Stomach smooth muscle (tissue), 2 donors: ENCODE data around the gene TM4SF1.

Source experiments
- H3K27ac ChIP-seq: one replicate; pipeline ENCODE4 v1.7.0; 2013; ENCODE audit warnings: mild to moderate bottlenecking, low read length, inconsistent platforms
- H3K27me3 ChIP-seq, 2 donors: one replicate each; pipeline ENCODE4 v1.7.0; 2013; ENCODE audit warnings: low read length in 2 of 2; ENCODE audit not compliant: insufficient read depth in 2 of 2, control insufficient read depth in 1 of 2
- H3K36me3 ChIP-seq, 2 donors: one replicate each; pipeline ENCODE4 v1.7.0; 2013; ENCODE audit warnings: low read length in 2 of 2; ENCODE audit not compliant: control insufficient read depth in 2 of 2, insufficient read depth in 2 of 2
- H3K4me1 ChIP-seq: one replicate; pipeline ENCODE4 v1.7.0; 2013; ENCODE audit warnings: low read length; ENCODE audit not compliant: control insufficient read depth, insufficient read depth
- H3K4me3 ChIP-seq, 2 donors: one replicate each; pipeline ENCODE4 v1.7.0; 2013; ENCODE audit warnings: low read length in 2 of 2
- H3K9ac ChIP-seq, 2 donors: one replicate each; pipeline ENCODE4 v1.7.0; 2013; ENCODE audit warnings: low read length in 2 of 2, mild to moderate bottlenecking in 1 of 2
- H3K9me3 ChIP-seq, 2 donors: one replicate each; pipeline ENCODE4 v1.7.0; 2013; ENCODE audit warnings: low read length in 2 of 2; ENCODE audit not compliant: control insufficient read depth in 2 of 2
- donor health status: healthy.
- donor health status: Pancreatic carcinoma.

Gene TM4SF1, protein sequence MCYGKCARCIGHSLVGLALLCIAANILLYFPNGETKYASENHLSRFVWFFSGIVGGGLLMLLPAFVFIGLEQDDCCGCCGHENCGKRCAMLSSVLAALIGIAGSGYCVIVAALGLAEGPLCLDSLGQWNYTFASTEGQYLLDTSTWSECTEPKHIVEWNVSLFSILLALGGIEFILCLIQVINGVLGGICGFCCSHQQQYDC

DNA sequence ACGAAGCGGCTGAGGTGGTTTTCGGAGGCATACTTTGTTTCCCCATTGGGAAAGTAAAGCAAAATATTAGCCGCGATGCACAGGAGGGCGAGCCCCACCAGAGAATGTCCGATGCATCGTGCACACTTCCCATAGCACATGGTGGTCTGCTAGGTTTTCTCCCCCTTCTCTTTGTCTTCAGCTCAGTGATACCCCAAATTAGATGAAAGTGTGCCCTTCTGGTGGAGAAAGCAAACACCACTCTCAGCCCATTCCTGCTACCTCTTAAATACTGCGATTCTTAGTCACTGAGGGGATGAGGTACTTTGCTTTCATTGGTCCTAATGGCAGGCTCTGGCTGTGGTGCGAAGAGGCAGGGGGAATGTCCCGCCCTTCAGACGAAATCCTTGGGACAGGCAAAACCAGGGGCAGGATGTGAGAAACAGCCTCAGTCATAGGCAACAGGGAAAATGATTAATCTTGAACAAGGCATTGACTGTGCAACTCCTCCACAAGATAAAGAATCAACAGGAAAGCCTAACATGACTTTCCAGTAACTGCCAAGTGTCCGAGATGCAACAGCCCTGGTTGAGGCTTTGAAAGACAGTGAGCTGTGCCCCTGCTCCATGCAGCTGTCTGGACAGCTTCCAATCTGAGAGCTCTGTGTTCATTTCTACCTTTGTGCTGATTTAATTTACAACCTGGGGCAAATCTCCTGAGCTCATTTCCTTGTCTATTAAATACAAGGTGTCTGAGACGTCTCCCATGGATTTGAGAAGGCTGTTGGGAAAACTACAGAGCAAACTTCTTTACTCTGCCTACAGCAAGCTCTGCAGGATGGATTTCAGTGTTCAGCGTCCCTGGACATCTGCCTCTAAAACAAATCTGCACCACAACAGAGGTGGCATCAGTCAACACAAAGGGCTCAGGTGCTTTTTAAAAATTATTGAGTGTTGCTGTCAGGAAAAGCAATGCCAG is at the start of gene TM4SF1:
TM4SF1 (minus strand) TSS at position 242 of the 957 bp plus-strand sequence; CDS start at position 140, 102 bp downstream.
- no peaks in the 10 kb centered on the region for H3K36me3 ChIP-seq
- no peak within 1 kb of the TSS for H3K27ac ChIP-seq
- H3K9ac ChIP-seq, result peak within 1 kb of the TSS; percentile 36 to 39
- H3K27me3 ChIP-seq, result no peaks in the 10 kb centered on the region
- H3K4me3 ChIP-seq, result peak within 1 kb of the TSS; percentile 11 to 58
- peaks cover 5% of the 10 kb centered on the region for H3K4me1 ChIP-seq
- H3K9me3 ChIP-seq, result no peaks in the 10 kb centered on the region

DNA sequence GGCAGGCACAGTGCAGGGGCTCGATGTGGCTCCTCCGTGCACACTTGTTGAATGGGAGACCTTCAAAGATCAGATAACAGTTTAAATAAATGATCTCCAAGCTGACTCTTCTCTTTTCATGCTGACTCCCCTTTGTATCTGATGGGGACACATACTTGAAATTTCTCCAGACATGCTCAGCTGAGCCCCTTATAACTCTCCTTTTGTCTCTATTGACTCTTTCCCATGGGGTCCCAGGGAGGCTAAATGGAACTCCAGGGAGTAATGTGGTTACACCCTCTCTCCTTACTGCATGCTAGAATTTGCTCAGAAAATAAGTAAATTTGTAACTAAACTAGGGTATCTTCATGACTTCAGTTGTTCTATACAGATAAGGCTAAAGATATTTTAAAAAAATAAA is 48.9 kb upstream of the TM4SF1 start:
- Histone ChIP-seq H3K9me3 (no peaks in the 10 kb centered on the region), H3K27ac (no peak overlapping the region), H3K4me1 (no peaks in the 10 kb centered on the region), H3K36me3 (no peaks in the 10 kb centered on the region), H3K9ac (no peak overlapping the region), H3K27me3 (no peaks in the 10 kb centered on the region), H3K4me3 (no peak overlapping the region)

DNA sequence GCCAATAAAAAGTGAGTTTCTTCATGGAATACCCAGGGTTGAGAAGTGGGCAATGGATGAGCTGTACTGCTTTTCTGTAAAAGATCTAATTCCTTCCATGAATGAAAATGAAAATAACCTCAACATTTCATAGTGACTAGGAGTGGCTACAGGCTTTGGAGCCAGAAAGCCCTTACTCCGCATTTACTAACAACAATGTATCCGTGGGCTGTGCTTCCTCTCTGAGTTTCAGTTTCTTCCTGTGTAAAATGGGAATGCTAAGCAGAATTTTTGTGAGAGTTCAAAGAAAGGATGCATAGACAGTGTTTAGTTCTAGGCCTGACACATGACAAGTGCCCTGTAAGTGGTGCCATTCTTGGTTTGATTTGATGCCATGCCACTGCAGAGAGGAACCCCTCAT is 47.5 kb upstream of the TM4SF1 start:
- Histone ChIP-seq H3K36me3 (no peaks in the 10 kb centered on the region), H3K27ac (no peak overlapping the region), H3K27me3 (no peaks in the 10 kb centered on the region), H3K4me3 (no peak overlapping the region), H3K9ac (no peak overlapping the region), H3K9me3 (no peaks in the 10 kb centered on the region), H3K4me1 (no peaks in the 10 kb centered on the region)

DNA sequence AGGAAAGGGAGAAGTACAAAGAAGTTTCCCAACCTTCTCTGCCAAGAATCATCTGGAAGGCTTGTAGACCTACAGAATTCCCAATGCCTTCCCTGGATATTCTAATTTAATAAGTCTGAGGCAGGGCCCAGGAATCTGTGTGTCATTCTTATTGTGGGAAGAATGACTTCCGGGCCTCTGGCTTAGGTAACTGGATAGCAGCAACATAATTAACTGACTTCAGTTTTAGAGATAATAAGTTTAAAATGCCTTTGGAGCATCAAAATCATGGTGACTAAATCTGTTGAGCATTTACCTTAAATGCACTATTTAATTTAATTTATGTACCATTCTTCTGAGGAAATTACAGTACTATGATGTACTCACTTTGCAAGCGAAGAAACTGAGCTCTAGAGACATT is 44.3 kb upstream of the TM4SF1 start:
- Histone ChIP-seq H3K9ac (no peak overlapping the region), H3K9me3 (no peaks in the 10 kb centered on the region), H3K4me1 (no peaks in the 10 kb centered on the region), H3K27me3 (no peaks in the 10 kb centered on the region), H3K27ac (no peak overlapping the region), H3K36me3 (no peaks in the 10 kb centered on the region), H3K4me3 (no peak overlapping the region)

DNA sequence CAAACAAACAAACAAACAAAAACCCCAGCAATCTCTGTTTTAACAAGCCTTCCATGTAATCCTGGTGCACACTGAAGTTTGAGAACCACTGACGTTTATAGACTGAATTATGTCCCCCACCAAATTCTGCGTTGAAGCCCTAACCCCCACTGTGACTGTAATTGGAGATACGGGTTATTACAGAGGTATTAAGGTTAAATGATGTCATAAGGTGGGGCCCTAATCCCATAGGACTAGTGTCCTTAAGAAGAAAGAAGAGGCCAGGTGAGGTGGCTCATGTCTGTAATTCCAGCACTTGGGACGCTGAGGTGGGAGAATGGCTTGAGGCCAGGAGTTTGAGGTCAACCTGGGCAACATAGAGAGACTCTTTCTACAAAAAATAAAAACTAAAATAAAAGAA is 42.4 kb upstream of the TM4SF1 start:
- Histone ChIP-seq H3K9ac (no peak overlapping the region), H3K36me3 (no peaks in the 10 kb centered on the region), H3K4me1 (no peaks in the 10 kb centered on the region), H3K9me3 (no peaks in the 10 kb centered on the region), H3K27ac (no peak overlapping the region), H3K4me3 (no peak overlapping the region), H3K27me3 (no peaks in the 10 kb centered on the region)

DNA sequence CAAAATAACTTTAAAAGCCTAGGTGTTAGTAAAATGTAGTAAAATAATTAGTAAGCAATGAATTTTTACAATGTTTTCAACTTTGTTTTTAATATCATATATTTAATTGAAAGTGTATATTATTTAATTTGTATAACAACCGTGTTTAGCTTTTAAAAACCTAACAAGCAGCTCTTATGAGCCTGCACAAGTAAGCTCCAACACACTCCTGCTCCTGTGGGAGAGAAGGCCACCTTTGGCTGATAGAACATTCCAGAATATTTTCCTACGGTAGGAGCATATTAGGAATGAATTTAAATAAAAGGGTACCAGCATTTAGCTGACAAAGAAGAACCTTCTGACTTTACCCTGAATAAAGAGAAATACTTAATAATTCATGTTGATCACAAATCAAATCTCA is 40.3 kb upstream of the TM4SF1 start:
- no peak overlapping the region for H3K27ac ChIP-seq

DNA sequence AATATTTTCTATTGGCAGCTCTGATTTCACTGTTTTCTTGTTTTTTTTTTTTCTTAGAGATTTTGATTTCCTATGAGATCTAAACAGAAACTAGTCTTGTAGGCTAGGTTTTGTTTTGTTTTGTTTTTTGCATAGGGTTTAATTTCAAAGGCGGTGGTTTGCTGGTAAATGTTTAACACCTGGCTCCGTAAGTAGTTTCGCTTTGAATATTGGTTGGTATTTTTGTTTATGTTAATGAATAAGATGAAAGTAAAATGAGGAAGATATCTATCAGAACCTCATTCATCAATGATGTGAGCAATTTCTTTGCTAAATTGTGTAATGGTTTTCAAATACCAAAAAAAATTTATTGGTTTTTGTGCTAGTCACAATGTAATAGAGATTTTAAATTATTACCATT is 39.7 kb upstream of the TM4SF1 start:
- no peak overlapping the region for H3K4me3 ChIP-seq
- no peaks in the 10 kb centered on the region for H3K36me3 ChIP-seq
- H3K27me3 ChIP-seq, result no peaks in the 10 kb centered on the region
- H3K9ac ChIP-seq, result no peak overlapping the region
- no peaks in the 10 kb centered on the region for H3K4me1 ChIP-seq
- no peaks in the 10 kb centered on the region for H3K9me3 ChIP-seq
- H3K27ac ChIP-seq, result no peak overlapping the region

More for the DNA sequence above, 40.3 kb upstream of the TM4SF1 start:
- Histone ChIP-seq H3K4me3 (no peak overlapping the region), H3K9me3 (no peaks in the 10 kb centered on the region), H3K9ac (no peak overlapping the region), H3K4me1 (no peaks in the 10 kb centered on the region), H3K36me3 (no peaks in the 10 kb centered on the region), H3K27me3 (no peaks in the 10 kb centered on the region)

DNA sequence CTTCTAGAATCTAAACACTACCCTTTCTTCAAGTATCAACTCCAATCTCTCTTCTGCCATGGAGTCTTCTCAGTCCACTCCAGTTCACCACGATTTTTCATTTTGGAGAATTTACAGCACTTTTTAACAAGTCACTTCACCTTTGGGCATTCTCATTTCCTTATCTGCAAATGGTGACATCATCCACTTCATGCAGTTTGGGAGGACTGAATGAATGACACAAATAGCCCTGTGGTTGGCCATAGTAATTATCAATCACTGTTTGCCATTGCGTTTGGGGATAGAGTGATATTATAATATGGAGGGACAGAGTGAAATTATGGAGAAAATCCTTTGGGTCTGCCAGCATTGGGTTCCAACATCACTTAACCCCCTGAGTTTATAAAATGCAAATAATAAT is 38.0 kb upstream of the TM4SF1 start:
- no peak overlapping the region for H3K4me3 ChIP-seq
- H3K9ac ChIP-seq, result no peak overlapping the region
- no peak overlapping the region for H3K27ac ChIP-seq

DNA sequence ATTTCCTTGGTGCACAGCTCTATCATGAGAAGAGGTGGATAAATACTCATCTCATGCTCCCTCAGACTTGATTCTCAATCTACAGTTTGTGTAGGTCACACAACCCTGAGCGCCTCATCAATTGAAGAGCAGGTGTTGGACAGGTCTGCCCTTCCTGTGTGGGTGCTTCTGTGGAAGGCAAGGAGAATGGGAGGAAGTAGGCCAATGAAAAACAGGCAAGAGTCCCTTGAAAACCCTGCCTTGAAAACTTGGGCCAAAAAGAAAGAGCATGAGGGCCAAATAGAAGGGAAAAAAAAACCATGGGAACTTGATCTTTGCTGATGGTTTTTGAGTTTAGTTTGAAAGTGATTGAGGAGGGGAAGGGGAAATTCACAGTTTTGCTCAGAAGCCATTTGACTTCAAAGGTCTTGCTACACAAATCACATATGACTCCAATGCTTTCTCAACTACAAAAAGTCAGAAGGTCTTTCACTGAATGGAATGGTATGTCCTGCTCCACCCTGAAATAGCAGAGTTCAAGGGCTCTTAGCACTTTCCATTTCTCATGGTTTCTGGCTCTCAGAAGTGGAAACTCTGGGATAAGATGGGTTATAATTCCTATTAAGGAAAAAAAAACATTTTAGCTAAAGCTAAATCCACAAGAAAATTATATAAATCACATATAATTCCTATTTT is 37.2 kb upstream of the TM4SF1 start:
- Histone ChIP-seq H3K4me3 (no peak overlapping the region), H3K27me3 (no peaks in the 10 kb centered on the region), H3K4me1 (no peaks in the 10 kb centered on the region), H3K9me3 (no peaks in the 10 kb centered on the region), H3K9ac (no peak overlapping the region), H3K27ac (no peak overlapping the region), H3K36me3 (no peaks in the 10 kb centered on the region)

More for the DNA sequence above, 38.0 kb upstream of the TM4SF1 start:
- no peaks in the 10 kb centered on the region for H3K9me3 ChIP-seq
- H3K27me3 ChIP-seq, result no peaks in the 10 kb centered on the region
- no peaks in the 10 kb centered on the region for H3K4me1 ChIP-seq
- no peaks in the 10 kb centered on the region for H3K36me3 ChIP-seq

DNA sequence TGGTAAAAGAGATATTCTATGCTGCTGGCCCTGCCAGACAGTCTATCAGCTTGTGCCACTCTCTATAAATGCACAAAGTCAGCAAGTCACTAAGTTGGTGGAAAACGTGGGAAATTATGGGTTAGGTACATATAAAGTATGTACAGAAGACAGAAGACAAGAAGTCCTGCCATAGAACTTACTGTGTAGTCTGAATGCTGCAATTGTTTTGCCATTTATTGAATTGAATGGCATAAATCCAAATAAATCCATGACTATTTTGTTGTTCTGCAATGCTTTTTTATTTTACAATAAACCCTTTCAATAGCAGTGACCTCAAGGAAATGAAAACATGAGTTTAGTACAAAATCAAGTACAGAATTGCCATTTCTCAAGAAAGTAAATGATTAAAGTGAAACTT is 34.1 kb upstream of the TM4SF1 start:
- Histone ChIP-seq H3K36me3 (no peaks in the 10 kb centered on the region), H3K9me3 (no peaks in the 10 kb centered on the region), H3K9ac (no peak overlapping the region), H3K4me3 (no peak overlapping the region), H3K27me3 (no peaks in the 10 kb centered on the region), H3K4me1 (no peaks in the 10 kb centered on the region), H3K27ac (no peak overlapping the region)
